ENCODE measurements around the gene MKI67.

The MKI67 gene

GRCh38 chr10:128046953-128047290, 79.3 kb downstream of the MKI67 start:
- TF ChIP-seq, protein P1, sequence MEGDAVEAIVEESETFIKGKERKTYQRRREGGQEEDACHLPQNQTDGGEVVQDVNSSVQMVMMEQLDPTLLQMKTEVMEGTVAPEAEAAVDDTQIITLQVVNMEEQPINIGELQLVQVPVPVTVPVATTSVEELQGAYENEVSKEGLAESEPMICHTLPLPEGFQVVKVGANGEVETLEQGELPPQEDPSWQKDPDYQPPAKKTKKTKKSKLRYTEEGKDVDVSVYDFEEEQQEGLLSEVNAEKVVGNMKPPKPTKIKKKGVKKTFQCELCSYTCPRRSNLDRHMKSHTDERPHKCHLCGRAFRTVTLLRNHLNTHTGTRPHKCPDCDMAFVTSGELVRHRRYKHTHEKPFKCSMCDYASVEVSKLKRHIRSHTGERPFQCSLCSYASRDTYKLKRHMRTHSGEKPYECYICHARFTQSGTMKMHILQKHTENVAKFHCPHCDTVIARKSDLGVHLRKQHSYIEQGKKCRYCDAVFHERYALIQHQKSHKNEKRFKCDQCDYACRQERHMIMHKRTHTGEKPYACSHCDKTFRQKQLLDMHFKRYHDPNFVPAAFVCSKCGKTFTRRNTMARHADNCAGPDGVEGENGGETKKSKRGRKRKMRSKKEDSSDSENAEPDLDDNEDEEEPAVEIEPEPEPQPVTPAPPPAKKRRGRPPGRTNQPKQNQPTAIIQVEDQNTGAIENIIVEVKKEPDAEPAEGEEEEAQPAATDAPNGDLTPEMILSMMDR (conservative IDR thresholded peaks at IDR 0.05; ENCODE audit: low read depth, low read length) = no peak
- Histone ChIP-seq H3K4me1 (ENCODE audit: low read depth, poor library complexity, severe bottlenecking) (no peaks in the 10 kb centered on the region), H4K20me1 (ENCODE audit: insufficient read depth) (no peaks in the 10 kb centered on the region), H3K27me3 (ENCODE audit: insufficient read depth, low read depth) (no peaks in the 10 kb centered on the region), H3K36me3 (ENCODE audit: insufficient read depth) (no peaks in the 10 kb centered on the region), H3K9ac (no peak overlapping the region), H3K27ac (no peak overlapping the region), H3K4me2 (no peak overlapping the region), H3K4me3 (IDR thresholded peaks at IDR 0.05; ENCODE audit: insufficient read depth, low read depth, low read length) (no peak overlapping the region), H2AFZ (ENCODE audit: low read depth) (no peak overlapping the region), H3K79me2 (ENCODE audit: insufficient read depth, low read depth) (no peaks in the 10 kb centered on the region)
